Stomach (tissue), 4 donors: ENCODE results near the gene PI4KB.

Source experiments
- CTCF ChIP-seq, 7 experiments: fragments of 450-650 bp in 4 of 7; fragments of 200-600 bp in 3 of 7; sonication (generic) in 3 of 7; IDR thresholded peaks; one replicate each; pipeline ENCODE4 v1.5.1; 2016 to 2019; ENCODE audit warnings: antibody characterized with exemption in 7 of 7, control low read depth in 2 of 7, mild to moderate bottlenecking in 1 of 7
- POLR2A ChIP-seq, 4 donors: fragments of 450-650 bp; IDR thresholded peaks; one replicate each; pipeline ENCODE4 v1.6.1; 2016; ENCODE audit warnings: antibody characterized with exemption in 4 of 4, control low read depth in 2 of 4, mild to moderate bottlenecking in 1 of 4, moderate library complexity in 1 of 4
- POLR2AphosphoS5 ChIP-seq, 3 donors: sonication (generic); formaldehyde crosslinking; IDR thresholded peaks; one replicate each; pipeline ENCODE4 v1.6.1; 2016; ENCODE audit warnings: antibody characterized with exemption in 3 of 3

GRCh38 chr1:151255381-151255780 is 71.8 kb downstream of the PI4KB start:
- no peak for TF ChIP-seq CTCF (IDR thresholded peaks at IDR 0.05)
- TF ChIP-seq POLR2AphosphoS5 (IDR thresholded peaks at IDR 0.05): no peak
- TF ChIP-seq POLR2A (IDR thresholded peaks at IDR 0.05): no peak
